BJ (cell line): ENCODE measurements around the gene OBSCN. TPM values are rescaled to one million over a fixed set of nuclear protein-coding genes. Genes with fewer than 3 reads are reported as not detected.

Source experiments
- CTCF ChIA-PET: fragments of 350-600 bp; formaldehyde crosslinking; extraction: SDS; loops from one replicate; lab custom pipeline; 2021; ENCODE audit warnings: antibody characterized with exemption, inconsistent platforms; lab: Yijun Ruan, JAX
- POLR2A ChIA-PET: fragments of 300-600 bp; sonication (Branson Sonifier 250); formaldehyde crosslinking; extraction: SDS; loops from one replicate; lab custom pipeline; 2021; ENCODE audit warnings: antibody characterized with exemption; lab: Charles Lee
- DNase-seq: peaks from one replicate; pipeline ENCODE4 v3.0.0-alpha.2; 2011; ENCODE audit warnings: low read depth
- H3K27me3 ChIP-seq: 2 replicates; pipeline ENCODE4 v1.6.0; 2011; ENCODE audit warnings: low read length; ENCODE audit not compliant: control insufficient read depth, insufficient read depth
- H3K36me3 ChIP-seq: 2 replicates; pipeline ENCODE4 v1.5.1; 2011; ENCODE audit warnings: low read length; ENCODE audit not compliant: control insufficient read depth, insufficient read depth
- H3K4me3 ChIP-seq: 2 replicates; pipeline ENCODE4 v1.5.1; 2011; ENCODE audit warnings: low read depth, mild to moderate bottlenecking, control low read depth, low read length
- CTCF ChIP-seq: IDR thresholded peaks from 2 replicates; pipeline ENCODE4 v1.5.1; 2011; ENCODE audit warnings: low read depth, mild to moderate bottlenecking, control low read depth, inconsistent platforms, low read length, moderate library complexity; ENCODE audit not compliant: insufficient read depth
- polyA plus RNA-seq: library from polyadenylated mRNA; depleted of rRNA; stranded (reverse); fragments of >200 nt; gene quantifications from 2 replicates; pipeline ENCODE4 v1.2.3, GENCODE V29; 2011

OBSCN gene
- polyA plus RNA-seq, 1 experiment, result 2.9 TPM

- H3K27me3 ChIP-seq, result no peaks in the 10 kb centered on the region
- H3K36me3 ChIP-seq, result peaks cover 12% of the 10 kb centered on the region
- POLR2A ChIA-PET, result no interaction called here
- CTCF ChIA-PET, result interaction anchor here (0.7 kb wide), 1 partner anchor 115 kb away, joined by 3 read pairs; no protein-coding TSS in a partner anchor
- H3K4me3 ChIP-seq, result no peak overlapping the region
- TF ChIP-seq CTCF, result no peak
- no peak for DNase-seq
These were observed 72.5 kb downstream of the OBSCN start for GRCh38 chr1:228280106-228280901.

GRCh38 chr1:228280961-228281591 lies 73.2 kb downstream of the OBSCN start:
- no peak for DNase-seq
- TF ChIP-seq CTCF, result no peak
- ChIA-PET POLR2A (no interaction called here), CTCF (no interaction called here)
- no peak overlapping the region for H3K4me3 ChIP-seq
- H3K27me3 ChIP-seq, result no peaks in the 10 kb centered on the region
- H3K36me3 ChIP-seq, result peaks cover 12% of the 10 kb centered on the region

- H3K27me3 ChIP-seq, result no peaks in the 10 kb centered on the region
- no peak overlapping the region for H3K4me3 ChIP-seq
- H3K36me3 ChIP-seq, result peaks cover 12% of the 10 kb centered on the region
- no peak for TF ChIP-seq CTCF
- DNase-seq, result no peak
- POLR2A ChIA-PET, result no interaction called here
- CTCF ChIA-PET, result interaction anchor here (0.7 to 1.8 kb wide), 2 partner anchors 8 to 11 kb away, joined by 3 to 8 read pairs; no protein-coding TSS in a partner anchor
These were observed 73.9 kb downstream of the OBSCN start for GRCh38 chr1:228281631-228282328.

- H3K4me3 ChIP-seq, result no peak overlapping the region
- H3K36me3 ChIP-seq, result peaks cover 12% of the 10 kb centered on the region
- ChIA-PET POLR2A (no interaction called here), CTCF (interaction anchor here (0.7 to 1.8 kb wide), 2 partner anchors 9 to 10 kb away, joined by 3 to 8 read pairs; no protein-coding TSS in a partner anchor)
- H3K27me3 ChIP-seq, result no peaks in the 10 kb centered on the region
- TF ChIP-seq CTCF, result no peak
- no peak for DNase-seq
These were observed 74.6 kb downstream of the OBSCN start for GRCh38 chr1:228282329-228283042.

- no peak for TF ChIP-seq CTCF
- POLR2A ChIA-PET, result no interaction called here
These were observed 75.2 kb downstream of the OBSCN start for GRCh38 chr1:228283043-228283371.

More at GRCh38 chr1:228283043-228283371, 75.2 kb downstream of the OBSCN start:
- H3K27me3 ChIP-seq, result no peaks in the 10 kb centered on the region
- CTCF ChIA-PET, result interaction anchor here (1.8 kb wide), 1 partner anchor 10 kb away, joined by 8 read pairs; no protein-coding TSS in a partner anchor
- H3K36me3 ChIP-seq, result peaks cover 12% of the 10 kb centered on the region
- H3K4me3 ChIP-seq, result no peak overlapping the region
- DNase-seq, result no peak
